ENCODE measurements around the gene HOMER3. TPM values are rescaled to one million over a fixed set of nuclear protein-coding genes. Genes with fewer than 3 reads are reported as not detected.

HOMER3 gene
- total RNA-seq, 1 donor from 2014 or later, result 28.2 TPM

- peaks cover 3% of the 10 kb centered on the region for H3K9me3 Mint-ChIP-seq
- H3K4me1 Mint-ChIP-seq, result peaks cover 3% of the 10 kb centered on the region
Measured at GRCh38 chr19:18948075-18948975, 7.3 kb upstream of the HOMER3 start.

GRCh38 chr19:18946918-18947317 lies 5.9 kb upstream of the HOMER3 start:
- H3K27me3 ChIP-seq, result no peaks in the 10 kb centered on the region
- no peak overlapping the region for H3K4me2 ChIP-seq
- peaks cover 2% of the 10 kb centered on the region for H3K27me3 Mint-ChIP-seq (ENCODE audit: insufficient read depth, low read depth)
- peaks cover 7% of the 10 kb centered on the region for H3F3A ChIP-seq (ENCODE audit: low read depth)
- no peak for TF ChIP-seq EZH2phosphoT487 (IDR thresholded peaks at IDR 0.05)
- no peak for TF ChIP-seq CTCF (IDR thresholded peaks at IDR 0.05)
- no peak for TF ChIP-seq EZH2 (IDR thresholded peaks at IDR 0.05)
- no peak overlapping the region for H2AFZ ChIP-seq (replicated peaks)
- peaks cover 8% of the 10 kb centered on the region for H4K20me1 ChIP-seq (ENCODE audit: low read depth)
- no peaks in the 10 kb centered on the region for H3K9me3 ChIP-seq (ENCODE audit: low read depth)
- no peak overlapping the region for H3K4me3 ChIP-seq
- no peaks in the 10 kb centered on the region for H3K79me2 ChIP-seq (ENCODE audit: low read depth)
- no peak overlapping the region for H3K27ac Mint-ChIP-seq
- no peaks in the 10 kb centered on the region for H3K36me3 Mint-ChIP-seq
- H3K36me3 ChIP-seq, result no peaks in the 10 kb centered on the region
- H3K9me3 Mint-ChIP-seq, result peaks cover 3% of the 10 kb centered on the region
- peaks cover 2% of the 10 kb centered on the region for H3K4me1 ChIP-seq
- H3K9ac ChIP-seq, result no peak overlapping the region
- no peak for DNase-seq (ENCODE audit: low spot score)
- H3K4me3 Mint-ChIP-seq, result no peak overlapping the region
- no peak overlapping the region for H3K27ac ChIP-seq
- peaks cover 6% of the 10 kb centered on the region for H3K4me1 Mint-ChIP-seq

More at GRCh38 chr19:18948075-18948975, 7.3 kb upstream of the HOMER3 start:
- Histone ChIP-seq H3K36me3 (no peaks in the 10 kb centered on the region), H3K27me3 (no peaks in the 10 kb centered on the region), H3K4me1 (no peaks in the 10 kb centered on the region), H2AFZ (replicated peaks) (no peak overlapping the region), H3F3A (ENCODE audit: low read depth) (no peaks in the 10 kb centered on the region), H3K4me3 (no peak overlapping the region), H3K27ac (no peak overlapping the region), H4K20me1 (ENCODE audit: low read depth) (peaks cover 1% of the 10 kb centered on the region), H3K4me2 (no peak overlapping the region), H3K79me2 (ENCODE audit: low read depth) (no peaks in the 10 kb centered on the region), H3K9me3 (ENCODE audit: low read depth) (no peaks in the 10 kb centered on the region), H3K9ac (no peak overlapping the region)
- Mint-ChIP-seq H3K27ac (peak overlapping the region; percentile 63), H3K4me3 (no peak overlapping the region), H3K27me3 (ENCODE audit: insufficient read depth, low read depth) (peaks cover 4% of the 10 kb centered on the region), H3K36me3 (no peaks in the 10 kb centered on the region)
- no peak for DNase-seq (ENCODE audit: low spot score)
- no peak for TF ChIP-seq EZH2 (IDR thresholded peaks at IDR 0.05)

GRCh38 chr19:18946335-18946734 lies 5.3 kb upstream of the HOMER3 start:
- Mint-ChIP-seq H3K27ac (no peak overlapping the region), H3K4me1 (peaks cover 12% of the 10 kb centered on the region), H3K4me3 (no peak overlapping the region), H3K27me3 (ENCODE audit: insufficient read depth, low read depth) (no peaks in the 10 kb centered on the region), H3K36me3 (no peaks in the 10 kb centered on the region), H3K9me3 (peaks cover 3% of the 10 kb centered on the region)
- Histone ChIP-seq H3K9ac (no peak overlapping the region), H3K9me3 (ENCODE audit: low read depth) (no peaks in the 10 kb centered on the region), H3K36me3 (no peaks in the 10 kb centered on the region), H3K4me3 (no peak overlapping the region), H3F3A (ENCODE audit: low read depth) (peaks cover 13% of the 10 kb centered on the region), H2AFZ (replicated peaks) (no peak overlapping the region), H3K79me2 (ENCODE audit: low read depth) (no peaks in the 10 kb centered on the region), H3K27ac (no peak overlapping the region), H3K4me1 (peaks cover 7% of the 10 kb centered on the region), H3K4me2 (no peak overlapping the region), H4K20me1 (ENCODE audit: low read depth) (peaks cover 13% of the 10 kb centered on the region), H3K27me3 (no peaks in the 10 kb centered on the region)
- DNase-seq (ENCODE audit: low spot score), result no peak
- TF ChIP-seq EZH2phosphoT487 (IDR thresholded peaks at IDR 0.05) (no peak), CTCF (IDR thresholded peaks at IDR 0.05) (no peak)

GRCh38 chr19:18945297-18945696 lies 4.3 kb upstream of the HOMER3 start:
- DNase-seq (ENCODE audit: low spot score), result no peak
- no peak overlapping the region for H3K4me3 ChIP-seq
- H4K20me1 ChIP-seq (ENCODE audit: low read depth), result peaks cover 13% of the 10 kb centered on the region
- no peaks in the 10 kb centered on the region for H3K79me2 ChIP-seq (ENCODE audit: low read depth)
- Mint-ChIP-seq H3K4me1 (peaks cover 12% of the 10 kb centered on the region), H3K27me3 (ENCODE audit: insufficient read depth, low read depth) (no peaks in the 10 kb centered on the region), H3K27ac (no peak overlapping the region), H3K36me3 (no peaks in the 10 kb centered on the region), H3K4me3 (no peak overlapping the region), H3K9me3 (peaks cover 3% of the 10 kb centered on the region)
- H3K9me3 ChIP-seq (ENCODE audit: low read depth), result no peaks in the 10 kb centered on the region
- no peak overlapping the region for H3K4me2 ChIP-seq
- no peaks in the 10 kb centered on the region for H3K36me3 ChIP-seq
- TF ChIP-seq EZH2phosphoT487 (IDR thresholded peaks at IDR 0.05) (no peak), EZH2 (IDR thresholded peaks at IDR 0.05) (no peak), CTCF (IDR thresholded peaks at IDR 0.05) (no peak)
- peaks cover 7% of the 10 kb centered on the region for H3K4me1 ChIP-seq
- no peak overlapping the region for H3K27ac ChIP-seq
- no peak overlapping the region for H3K9ac ChIP-seq
- no peaks in the 10 kb centered on the region for H3K27me3 ChIP-seq
- no peak overlapping the region for H2AFZ ChIP-seq (replicated peaks)
- H3F3A ChIP-seq (ENCODE audit: low read depth), result peaks cover 17% of the 10 kb centered on the region
